HG03066 (cell line): ENCODE results near the gene FAAH.

Experiments used
- ATAC-seq: cut with Tn5 transposase; IDR thresholded peaks from one replicate; pipeline ENCODE4 v1.9.1; 2021; ENCODE audit warnings: low read depth; ENCODE audit not compliant: unreplicated experiment

The FAAH gene

GRCh38 chr1:46421739-46422138 is 27.6 kb downstream of the FAAH start:
- no peak for ATAC-seq

- ATAC-seq: no peak
These were observed 28.2 kb downstream of the FAAH start for GRCh38 chr1:46422261-46422871.

GRCh38 chr1:46423574-46424240 is 29.6 kb downstream of the FAAH start:
- ATAC-seq: no peak

GRCh38 chr1:46424730-46425129 is 30.6 kb downstream of the FAAH start:
- no peak for ATAC-seq

GRCh38 chr1:46425726-46426125 is 31.6 kb downstream of the FAAH start:
- ATAC-seq: no peak

GRCh38 chr1:46427541-46427940 is 33.4 kb downstream of the FAAH start:
- no peak for ATAC-seq

- no peak for ATAC-seq
These were observed 35.3 kb downstream of the FAAH start for GRCh38 chr1:46429436-46429835.

- no peak for ATAC-seq
These were observed 37.6 kb downstream of the FAAH start for GRCh38 chr1:46431695-46432094.

- no peak for ATAC-seq
These were observed 38.7 kb downstream of the FAAH start for GRCh38 chr1:46432781-46433327.

GRCh38 chr1:46434358-46434757 is 40.2 kb downstream of the FAAH start:
- no peak for ATAC-seq

GRCh38 chr1:46436844-46437243 is 42.7 kb downstream of the FAAH start:
- ATAC-seq: no peak

- ATAC-seq: no peak
These were observed 43.6 kb downstream of the FAAH start for GRCh38 chr1:46437723-46438122.

- no peak for ATAC-seq
These were observed 44.2 kb downstream of the FAAH start for GRCh38 chr1:46438346-46438745.

GRCh38 chr1:46440478-46440877 is 46.4 kb downstream of the FAAH start:
- ATAC-seq: no peak

- ATAC-seq: peak; percentile 57
These were observed 48.4 kb downstream of the FAAH start for GRCh38 chr1:46442317-46443161.

GRCh38 chr1:46444466-46444865 is 50.3 kb downstream of the FAAH start:
- ATAC-seq: no peak

GRCh38 chr1:46445773-46446256 is 51.7 kb downstream of the FAAH start:
- no peak for ATAC-seq

GRCh38 chr1:46446646-46447498 is 52.8 kb downstream of the FAAH start:
- no peak for ATAC-seq

GRCh38 chr1:46447499-46448108 is 53.5 kb downstream of the FAAH start:
- ATAC-seq: no peak
